Activated T-cell treated with anti-CD3 and anti-CD28 coated beads, Interleukin-2, amount 50 U/mL, for 4 hours (primary cell): ENCODE measurements around the gene CTNNA2. TPM values are rescaled to one million over a fixed set of nuclear protein-coding genes. Genes with fewer than 3 reads are reported as not detected.

Source experiments
- ATAC-seq, 2 donors: fragments of 200-7000 bp; cut with Tn5 transposase; one replicate each; pipeline ENCODE4 v1.10.0; 2021
- DNase-seq: peaks from one replicate; pipeline ENCODE4 v3.0.0-alpha.2; 2020
- H3K27me3 Mint-ChIP-seq: one replicate; pipeline ENCODE4 v1.8.0; 2021; ENCODE audit warnings: low read depth, mixed read lengths
- H3K36me3 Mint-ChIP-seq: one replicate; pipeline ENCODE4 v1.8.0; 2022; ENCODE audit warnings: mixed read lengths; ENCODE audit not compliant: insufficient read depth
- H3K4me1 Mint-ChIP-seq: one replicate; pipeline ENCODE4 v1.8.0; 2021; ENCODE audit warnings: low read depth, mixed read lengths
- H3K4me3 Mint-ChIP-seq: one replicate; pipeline ENCODE4 v1.8.0; 2021; ENCODE audit warnings: mild to moderate bottlenecking, moderate library complexity, mixed read lengths
- H3K9me3 Mint-ChIP-seq: one replicate; pipeline ENCODE4 v1.8.0; 2021; ENCODE audit warnings: mixed read lengths
- total RNA-seq, 3 donors: library from RNA; stranded (reverse); gene quantifications; one replicate each; pipeline ENCODE4 v1.2.1, GENCODE V29; 2021

Gene CTNNA2
- total RNA-seq, 3 donors from 2014 or later: 0.08 TPM; not detected in 2

DNA sequence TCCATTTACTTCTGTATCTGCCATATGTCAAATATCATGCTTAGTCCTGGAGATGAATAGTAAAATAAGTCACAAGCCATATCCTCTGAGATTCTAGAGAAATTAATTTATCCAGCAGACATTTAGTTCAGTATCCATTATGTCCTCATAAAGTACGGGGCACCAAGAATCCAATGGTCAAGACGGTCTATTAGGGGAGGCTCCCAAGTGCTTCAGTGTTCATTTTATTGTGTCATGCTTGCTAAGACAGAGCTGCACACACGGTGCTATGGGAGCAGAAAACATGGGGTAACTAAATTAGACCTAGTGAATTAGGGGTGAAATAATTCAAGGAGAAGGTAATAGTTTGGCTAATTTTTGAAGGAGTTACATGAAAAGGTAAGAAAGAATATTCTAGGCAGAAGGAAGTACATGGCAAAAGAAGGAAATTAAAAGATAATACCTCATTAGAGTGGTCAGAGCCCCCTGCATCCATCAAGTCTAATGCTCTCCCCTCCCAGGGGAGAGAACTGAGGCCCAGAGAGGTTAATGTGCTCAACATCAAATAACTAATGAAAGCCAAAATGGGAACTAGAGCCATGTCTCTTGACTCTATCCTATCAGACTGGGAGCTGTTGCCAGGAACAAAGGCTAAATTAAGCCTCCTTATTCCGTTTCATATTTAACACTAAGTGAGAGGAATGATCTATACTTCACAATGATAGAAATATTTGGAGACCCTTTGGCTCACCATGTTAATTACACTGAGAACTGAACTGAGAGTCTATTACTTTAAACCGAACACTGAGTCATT lies 433.0 kb downstream of the CTNNA2 start:
- DNase-seq (no peak), ATAC-seq (no peak)
- Mint-ChIP-seq H3K27me3 (no peaks in the 10 kb centered on the region), H3K9me3 (no peaks in the 10 kb centered on the region), H3K4me1 (no peaks in the 10 kb centered on the region), H3K4me3 (no peak overlapping the region), H3K36me3 (no peaks in the 10 kb centered on the region)

DNA sequence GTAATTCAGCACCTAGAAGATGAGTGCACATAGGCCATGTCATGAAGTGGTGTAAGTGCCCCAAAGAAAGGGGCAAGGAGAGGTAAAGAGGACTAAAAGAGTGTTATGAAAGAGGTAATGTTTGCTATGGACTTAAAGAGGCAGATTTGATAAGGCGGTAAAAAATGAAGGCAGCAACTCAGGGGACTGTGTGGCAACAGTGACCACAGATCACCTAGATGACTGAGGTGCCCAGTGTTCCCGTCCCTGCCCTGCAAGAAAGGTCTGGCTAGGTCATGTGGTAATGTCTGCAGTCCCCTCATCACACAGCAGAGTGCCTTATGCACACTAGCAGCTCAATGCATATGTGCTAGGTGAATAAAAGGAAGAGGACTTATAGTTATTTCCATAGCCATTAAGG lies 434.9 kb downstream of the CTNNA2 start:
- DNase-seq (no peak), ATAC-seq (no peak)
- Mint-ChIP-seq H3K4me3 (no peak overlapping the region), H3K27me3 (no peaks in the 10 kb centered on the region), H3K36me3 (no peaks in the 10 kb centered on the region), H3K4me1 (no peaks in the 10 kb centered on the region), H3K9me3 (no peaks in the 10 kb centered on the region)

- Mint-ChIP-seq H3K9me3 (peaks cover 3% of the 10 kb centered on the region), H3K4me1 (no peaks in the 10 kb centered on the region), H3K36me3 (no peaks in the 10 kb centered on the region), H3K4me3 (no peak overlapping the region), H3K27me3 (no peaks in the 10 kb centered on the region)
- ATAC-seq (no peak), DNase-seq (no peak)
These were observed 437.7 kb downstream of the CTNNA2 start for GRCh38 chr2:79950526-79950925.

DNA sequence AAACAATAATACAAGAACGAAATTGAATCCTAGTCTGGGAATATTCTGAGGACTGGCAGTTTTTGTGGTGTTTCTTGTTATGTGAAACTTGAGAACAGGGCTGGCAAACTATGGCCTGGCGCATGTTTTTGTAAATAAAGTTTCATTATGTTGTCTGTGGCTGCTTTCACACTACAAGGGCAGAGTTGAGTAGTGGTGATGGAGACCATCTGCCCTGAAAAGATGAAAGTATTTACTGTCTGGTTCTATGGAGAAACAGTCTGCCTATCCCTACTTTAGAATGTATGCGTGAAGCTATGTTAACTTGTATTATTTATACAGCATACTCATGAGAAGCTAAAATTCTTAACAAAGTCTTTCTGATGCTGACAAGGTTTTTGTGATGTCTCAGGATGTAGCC lies 439.8 kb downstream of the CTNNA2 start:
- ATAC-seq: no peak
- no peaks in the 10 kb centered on the region for H3K27me3 Mint-ChIP-seq
- H3K4me1 Mint-ChIP-seq: no peaks in the 10 kb centered on the region
- H3K9me3 Mint-ChIP-seq: peaks cover 3% of the 10 kb centered on the region
- DNase-seq: no peak
- no peaks in the 10 kb centered on the region for H3K36me3 Mint-ChIP-seq
- H3K4me3 Mint-ChIP-seq: no peak overlapping the region

DNA sequence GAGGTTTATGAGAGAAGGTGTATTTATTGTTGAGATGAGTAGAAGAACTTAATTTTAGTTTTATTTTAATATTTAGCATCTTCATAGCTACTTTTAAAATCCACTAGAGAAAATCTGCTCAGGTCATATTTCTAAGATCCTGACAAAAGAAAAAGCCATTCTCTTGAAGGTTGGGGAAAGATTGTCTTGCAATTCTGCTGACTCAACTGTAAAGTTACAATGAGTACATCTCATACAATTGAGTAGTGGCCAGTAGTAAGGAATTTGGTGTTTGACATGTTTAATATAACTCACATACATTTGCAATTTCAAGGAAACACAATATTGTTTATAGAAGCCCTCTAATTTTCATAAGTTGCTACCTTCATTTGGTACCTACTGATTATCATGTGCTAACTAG lies 447.2 kb downstream of the CTNNA2 start:
- Mint-ChIP-seq H3K27me3 (no peaks in the 10 kb centered on the region), H3K4me3 (no peak overlapping the region)
- no peak for ATAC-seq

GRCh38 chr2:79960519-79960918 lies 447.7 kb downstream of the CTNNA2 start:
- H3K36me3 Mint-ChIP-seq: no peaks in the 10 kb centered on the region
- no peaks in the 10 kb centered on the region for H3K27me3 Mint-ChIP-seq
- no peak for DNase-seq
- ATAC-seq: no peak
- H3K4me1 Mint-ChIP-seq: no peaks in the 10 kb centered on the region
- peaks cover 6% of the 10 kb centered on the region for H3K9me3 Mint-ChIP-seq
- H3K4me3 Mint-ChIP-seq: no peak overlapping the region

More for the DNA sequence above, 447.2 kb downstream of the CTNNA2 start:
- Mint-ChIP-seq H3K4me1 (no peaks in the 10 kb centered on the region), H3K36me3 (no peaks in the 10 kb centered on the region), H3K9me3 (peaks cover 6% of the 10 kb centered on the region)
- DNase-seq: no peak

DNA sequence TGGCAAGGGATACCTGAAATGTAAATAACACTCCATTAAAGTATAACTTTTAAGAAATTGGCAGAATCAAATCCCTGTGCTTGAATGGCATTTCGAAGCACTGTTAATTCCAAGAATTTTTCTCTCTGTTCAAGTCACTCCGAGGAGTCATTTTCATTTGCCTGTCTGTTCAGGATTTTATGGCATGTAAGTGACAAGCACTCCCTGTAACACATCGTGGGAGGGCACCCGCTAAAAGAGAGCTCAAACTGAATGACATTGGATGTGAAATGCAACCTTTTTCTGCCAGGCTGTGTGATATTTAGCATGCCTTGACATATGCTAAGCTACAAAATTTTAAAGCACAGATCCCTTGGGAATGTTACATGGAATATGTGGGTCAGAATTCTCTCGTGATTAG lies 452.1 kb downstream of the CTNNA2 start:
- peaks cover 18% of the 10 kb centered on the region for H3K9me3 Mint-ChIP-seq
- ATAC-seq (no peak), DNase-seq (no peak)
- no peaks in the 10 kb centered on the region for H3K27me3 Mint-ChIP-seq
- H3K4me3 Mint-ChIP-seq: no peak overlapping the region
- H3K36me3 Mint-ChIP-seq: no peaks in the 10 kb centered on the region
- H3K4me1 Mint-ChIP-seq: no peaks in the 10 kb centered on the region

DNA sequence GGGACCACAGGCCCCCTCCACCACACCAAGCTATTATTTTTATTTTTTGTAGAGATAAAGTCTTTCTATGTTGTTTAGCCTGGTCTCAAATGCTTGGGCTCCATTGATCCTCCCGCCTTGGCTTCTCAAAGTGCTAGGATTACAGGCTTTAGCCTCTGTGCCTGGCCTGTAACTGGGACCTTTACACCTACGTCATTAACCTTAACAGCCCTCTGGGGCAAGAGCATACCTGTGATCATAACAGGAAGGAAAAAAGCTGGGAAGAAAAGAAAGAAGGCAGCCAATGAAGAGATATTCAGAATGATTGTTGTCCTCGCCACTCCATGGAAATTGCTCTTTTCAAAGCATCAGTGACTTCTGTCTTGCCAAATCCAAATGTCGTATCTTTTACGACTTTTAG lies 453.5 kb downstream of the CTNNA2 start:
- peaks cover 18% of the 10 kb centered on the region for H3K9me3 Mint-ChIP-seq
- no peak overlapping the region for H3K4me3 Mint-ChIP-seq
- no peaks in the 10 kb centered on the region for H3K36me3 Mint-ChIP-seq
- H3K27me3 Mint-ChIP-seq: no peaks in the 10 kb centered on the region
- DNase-seq: no peak
- H3K4me1 Mint-ChIP-seq: no peaks in the 10 kb centered on the region
- no peak for ATAC-seq

DNA sequence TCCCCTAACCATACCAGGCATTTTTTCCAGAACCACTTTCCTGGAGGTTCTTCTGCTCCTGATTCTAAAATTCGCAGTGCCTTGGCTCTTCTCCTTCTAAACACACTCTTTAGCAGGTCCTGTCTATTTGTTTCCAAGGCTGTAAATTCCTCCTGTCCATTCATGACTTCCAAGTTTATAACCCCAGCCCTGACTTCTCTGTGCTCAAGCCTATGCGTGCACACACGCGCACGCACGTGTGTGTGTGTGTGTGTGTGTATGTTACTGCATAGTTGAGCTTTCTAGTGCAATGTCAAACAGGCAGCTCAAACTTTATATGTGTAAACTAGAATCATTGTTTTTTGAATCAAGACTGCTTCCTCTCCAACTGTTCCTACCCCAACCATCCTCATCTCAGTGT lies 454.0 kb downstream of the CTNNA2 start:
- no peaks in the 10 kb centered on the region for H3K36me3 Mint-ChIP-seq
- no peak overlapping the region for H3K4me3 Mint-ChIP-seq
- no peaks in the 10 kb centered on the region for H3K4me1 Mint-ChIP-seq
- no peaks in the 10 kb centered on the region for H3K27me3 Mint-ChIP-seq
- peaks cover 17% of the 10 kb centered on the region for H3K9me3 Mint-ChIP-seq
- ATAC-seq (no peak), DNase-seq (no peak)

- no peak for ATAC-seq
- Mint-ChIP-seq H3K9me3 (peaks cover 13% of the 10 kb centered on the region), H3K4me1 (no peaks in the 10 kb centered on the region), H3K27me3 (no peaks in the 10 kb centered on the region), H3K36me3 (no peaks in the 10 kb centered on the region), H3K4me3 (no peak overlapping the region)
- no peak for DNase-seq
These were observed 459.0 kb downstream of the CTNNA2 start for GRCh38 chr2:79971807-79972206.

- no peaks in the 10 kb centered on the region for H3K27me3 Mint-ChIP-seq
- no peaks in the 10 kb centered on the region for H3K4me1 Mint-ChIP-seq
- ATAC-seq: no peak
- no peak overlapping the region for H3K4me3 Mint-ChIP-seq
- no peak for DNase-seq
- H3K9me3 Mint-ChIP-seq: peaks cover 11% of the 10 kb centered on the region
- H3K36me3 Mint-ChIP-seq: no peaks in the 10 kb centered on the region
These were observed 459.8 kb downstream of the CTNNA2 start for GRCh38 chr2:79972661-79973060.

GRCh38 chr2:79975791-79976565 lies 463.1 kb downstream of the CTNNA2 start:
- no peaks in the 10 kb centered on the region for H3K9me3 Mint-ChIP-seq
- DNase-seq (no peak), ATAC-seq (no peak)
- H3K4me1 Mint-ChIP-seq: no peaks in the 10 kb centered on the region
- H3K4me3 Mint-ChIP-seq: no peak overlapping the region
- H3K36me3 Mint-ChIP-seq: no peaks in the 10 kb centered on the region
- H3K27me3 Mint-ChIP-seq: no peaks in the 10 kb centered on the region

DNA sequence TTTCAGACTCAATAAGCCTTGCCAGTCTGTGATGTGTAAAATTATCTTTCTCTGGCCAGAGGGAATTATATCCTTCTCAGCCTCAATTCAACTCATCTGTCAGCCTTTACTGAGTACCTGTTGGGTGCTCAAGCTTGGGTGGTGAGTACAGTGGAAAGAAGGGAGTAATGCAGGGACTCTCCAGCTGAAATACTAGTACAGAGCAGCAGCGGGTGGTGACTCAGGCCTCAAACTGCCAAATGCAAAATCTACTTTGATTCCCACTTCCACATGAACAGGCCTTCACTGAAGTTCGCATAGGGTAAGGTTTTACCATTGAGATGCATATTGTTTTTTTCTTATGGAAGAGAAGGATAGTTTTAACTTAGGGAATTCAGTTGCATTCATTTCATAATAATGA lies 464.9 kb downstream of the CTNNA2 start:
- no peaks in the 10 kb centered on the region for H3K36me3 Mint-ChIP-seq
- no peaks in the 10 kb centered on the region for H3K9me3 Mint-ChIP-seq

GRCh38 chr2:79980116-79980515 lies 467.3 kb downstream of the CTNNA2 start:
- no peaks in the 10 kb centered on the region for H3K9me3 Mint-ChIP-seq
- ATAC-seq: no peak
- no peaks in the 10 kb centered on the region for H3K27me3 Mint-ChIP-seq
- no peak for DNase-seq
- no peak overlapping the region for H3K4me3 Mint-ChIP-seq
- no peaks in the 10 kb centered on the region for H3K4me1 Mint-ChIP-seq
- no peaks in the 10 kb centered on the region for H3K36me3 Mint-ChIP-seq

More for the DNA sequence above, 464.9 kb downstream of the CTNNA2 start:
- Mint-ChIP-seq H3K4me3 (no peak overlapping the region), H3K4me1 (no peaks in the 10 kb centered on the region), H3K27me3 (no peaks in the 10 kb centered on the region)
- ATAC-seq (no peak), DNase-seq (no peak)

DNA sequence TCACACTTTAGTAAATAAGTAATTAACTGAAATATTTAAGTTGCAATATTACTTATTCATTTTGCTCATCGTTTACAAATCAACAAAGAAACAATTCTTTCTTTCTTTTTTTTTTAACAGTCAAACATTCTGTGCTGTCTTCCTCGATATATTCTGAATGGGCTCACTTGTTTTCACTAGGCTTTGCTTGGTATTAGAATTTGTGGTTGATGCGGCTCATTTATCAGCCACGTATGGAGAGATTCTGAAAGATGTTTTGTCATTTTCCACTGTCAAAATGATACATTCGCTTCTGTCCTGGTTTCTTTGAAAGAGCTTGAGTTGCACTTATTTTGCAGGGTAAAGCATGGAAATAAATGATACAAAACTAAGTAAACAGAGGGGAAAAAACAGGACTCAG lies 468.0 kb downstream of the CTNNA2 start:
- DNase-seq: no peak
- H3K4me3 Mint-ChIP-seq: no peak overlapping the region
- ATAC-seq: no peak
- H3K36me3 Mint-ChIP-seq: no peaks in the 10 kb centered on the region
- no peaks in the 10 kb centered on the region for H3K4me1 Mint-ChIP-seq
- no peaks in the 10 kb centered on the region for H3K27me3 Mint-ChIP-seq
- no peaks in the 10 kb centered on the region for H3K9me3 Mint-ChIP-seq
